Panc1 (cell line): ENCODE data around the gene TMEM45A.

ENCODE experiments used
- POLR2AphosphoS5 ChIP-seq: IDR thresholded peaks from 2 replicates; pipeline ENCODE4 v1.6.1; 2012; ENCODE audit warnings: mild to moderate bottlenecking, low read depth, low read length, moderate library complexity
- TF ChIP-seq, protein P1 (sequence below): fragments of 450-650 bp; IDR thresholded peaks from 2 replicates; pipeline ENCODE4 v1.5.1; 2017; ENCODE audit warnings: mild to moderate bottlenecking

DNA sequence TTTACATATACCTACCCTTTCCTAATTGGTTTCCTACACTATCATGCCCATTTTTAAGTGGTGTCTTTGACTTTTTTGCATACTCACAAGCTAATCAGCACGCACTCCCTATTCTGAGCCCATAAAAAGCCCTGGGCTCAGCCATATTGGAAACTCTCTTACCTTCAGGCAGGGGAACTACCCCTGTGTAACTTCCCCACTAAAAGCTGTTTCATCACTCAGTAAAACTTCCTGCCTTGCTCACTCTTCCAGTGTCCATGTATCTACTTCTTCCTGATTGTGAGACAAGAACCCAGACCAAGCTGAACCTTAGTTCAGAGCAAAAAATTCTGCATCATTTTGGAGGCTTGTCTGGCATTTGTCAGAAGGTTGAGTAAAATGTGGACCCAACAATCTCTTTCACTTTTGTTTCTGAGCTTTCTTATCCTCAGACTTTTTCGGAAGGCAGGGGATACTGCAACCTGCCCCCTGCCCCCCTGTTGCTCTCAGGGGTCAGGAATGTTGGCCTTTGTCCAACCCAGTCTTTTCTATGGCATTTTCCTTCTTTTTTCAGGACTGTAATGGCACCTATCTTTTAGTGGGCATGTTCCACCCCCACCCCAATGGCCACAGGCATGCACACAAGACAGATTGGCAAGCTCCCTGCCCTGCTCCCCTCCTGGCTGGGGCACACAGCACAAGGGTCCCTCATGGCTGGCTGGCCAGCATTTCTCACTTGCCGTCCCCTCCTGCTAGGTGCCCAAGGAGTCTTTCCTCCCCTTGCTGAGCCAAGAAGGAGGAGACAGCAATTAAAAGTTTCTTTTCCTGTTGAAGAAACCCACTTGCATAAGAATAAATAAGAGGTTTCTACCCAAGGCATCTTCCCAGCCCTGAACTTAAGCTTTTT is 26.3 kb upstream of the TMEM45A start:
- no peak for TF ChIP-seq POLR2AphosphoS5
- TF ChIP-seq, protein P1, sequence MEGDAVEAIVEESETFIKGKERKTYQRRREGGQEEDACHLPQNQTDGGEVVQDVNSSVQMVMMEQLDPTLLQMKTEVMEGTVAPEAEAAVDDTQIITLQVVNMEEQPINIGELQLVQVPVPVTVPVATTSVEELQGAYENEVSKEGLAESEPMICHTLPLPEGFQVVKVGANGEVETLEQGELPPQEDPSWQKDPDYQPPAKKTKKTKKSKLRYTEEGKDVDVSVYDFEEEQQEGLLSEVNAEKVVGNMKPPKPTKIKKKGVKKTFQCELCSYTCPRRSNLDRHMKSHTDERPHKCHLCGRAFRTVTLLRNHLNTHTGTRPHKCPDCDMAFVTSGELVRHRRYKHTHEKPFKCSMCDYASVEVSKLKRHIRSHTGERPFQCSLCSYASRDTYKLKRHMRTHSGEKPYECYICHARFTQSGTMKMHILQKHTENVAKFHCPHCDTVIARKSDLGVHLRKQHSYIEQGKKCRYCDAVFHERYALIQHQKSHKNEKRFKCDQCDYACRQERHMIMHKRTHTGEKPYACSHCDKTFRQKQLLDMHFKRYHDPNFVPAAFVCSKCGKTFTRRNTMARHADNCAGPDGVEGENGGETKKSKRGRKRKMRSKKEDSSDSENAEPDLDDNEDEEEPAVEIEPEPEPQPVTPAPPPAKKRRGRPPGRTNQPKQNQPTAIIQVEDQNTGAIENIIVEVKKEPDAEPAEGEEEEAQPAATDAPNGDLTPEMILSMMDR: no peak
